Measurements from ENCODE around the gene GAS2L2.

Gene GAS2L2

DNA sequence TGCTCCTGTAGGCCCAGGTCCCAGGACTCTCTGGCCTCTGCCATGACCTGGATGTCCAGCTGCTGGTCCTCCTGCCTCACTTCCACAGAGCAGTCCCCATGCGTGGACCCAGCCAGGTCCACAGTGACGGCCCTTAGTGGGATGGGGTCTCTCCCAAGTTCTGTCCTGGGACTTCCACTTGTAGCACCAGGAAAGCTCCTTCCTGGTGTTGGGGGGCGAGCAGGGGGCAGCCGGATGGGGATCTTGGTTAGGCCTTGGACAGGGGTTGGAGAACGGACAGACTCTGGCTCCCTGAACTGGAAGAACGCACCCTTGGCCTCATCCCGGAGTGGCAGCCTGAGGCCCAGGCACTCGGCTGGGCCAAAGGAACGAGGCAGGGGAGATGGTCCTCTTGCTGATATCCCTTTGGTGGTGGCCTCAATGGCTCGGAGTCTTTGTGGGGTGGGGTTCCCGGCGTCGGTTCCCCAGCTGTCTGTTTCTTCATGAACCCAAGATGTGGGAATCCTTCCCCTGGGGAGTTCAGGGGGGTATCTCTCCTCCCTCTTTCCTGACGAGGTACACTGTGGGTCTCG lies 7.2 kb downstream of the GAS2L2 start:
- no peak for DNase-seq (ENCODE audit: extremely low spot score)
- ChIA-PET CTCF (interaction anchor here (1.2 to 8.1 kb wide), 8 partner anchors 13 to 727 kb away, joined by 3 to 107 read pairs (median 10); partner anchors contain the start of gene C17orf50), POLR2A (interaction anchor here (0.6 kb wide), 1 partner anchor 324 kb away, joined by 5 read pairs; no protein-coding TSS in a partner anchor)
- TF ChIP-seq CTCF (IDR thresholded peaks at IDR 0.05; ENCODE audit: control extremely low read depth, extremely low read depth, low read depth, missing control alignments), result no peak

GRCh38 chr17:35745246-35745645 lies 7.8 kb downstream of the GAS2L2 start:
- TF ChIP-seq CTCF (IDR thresholded peaks at IDR 0.05; ENCODE audit: control extremely low read depth, extremely low read depth, low read depth, missing control alignments), result no peak
- ChIA-PET CTCF (interaction anchor here (1.2 to 8.1 kb wide), 4 partner anchors 12 to 627 kb away, joined by 3 to 107 read pairs (median 5); no protein-coding TSS in a partner anchor), POLR2A (interaction anchor here (0.6 kb wide), 1 partner anchor 324 kb away, joined by 5 read pairs; no protein-coding TSS in a partner anchor)
- no peak for DNase-seq (ENCODE audit: extremely low spot score)

- no peak for DNase-seq (ENCODE audit: extremely low spot score)
- POLR2A ChIA-PET, result no interaction called here
- no peak for TF ChIP-seq CTCF (IDR thresholded peaks at IDR 0.05; ENCODE audit: control extremely low read depth, extremely low read depth, low read depth, missing control alignments)
- CTCF ChIA-PET, result interaction anchor here (1.2 to 8.1 kb wide), 6 partner anchors 12 to 626 kb away, joined by 3 to 107 read pairs (median 5); no protein-coding TSS in a partner anchor
These were observed 8.2 kb downstream of the GAS2L2 start for GRCh38 chr17:35744830-35745229.

DNA sequence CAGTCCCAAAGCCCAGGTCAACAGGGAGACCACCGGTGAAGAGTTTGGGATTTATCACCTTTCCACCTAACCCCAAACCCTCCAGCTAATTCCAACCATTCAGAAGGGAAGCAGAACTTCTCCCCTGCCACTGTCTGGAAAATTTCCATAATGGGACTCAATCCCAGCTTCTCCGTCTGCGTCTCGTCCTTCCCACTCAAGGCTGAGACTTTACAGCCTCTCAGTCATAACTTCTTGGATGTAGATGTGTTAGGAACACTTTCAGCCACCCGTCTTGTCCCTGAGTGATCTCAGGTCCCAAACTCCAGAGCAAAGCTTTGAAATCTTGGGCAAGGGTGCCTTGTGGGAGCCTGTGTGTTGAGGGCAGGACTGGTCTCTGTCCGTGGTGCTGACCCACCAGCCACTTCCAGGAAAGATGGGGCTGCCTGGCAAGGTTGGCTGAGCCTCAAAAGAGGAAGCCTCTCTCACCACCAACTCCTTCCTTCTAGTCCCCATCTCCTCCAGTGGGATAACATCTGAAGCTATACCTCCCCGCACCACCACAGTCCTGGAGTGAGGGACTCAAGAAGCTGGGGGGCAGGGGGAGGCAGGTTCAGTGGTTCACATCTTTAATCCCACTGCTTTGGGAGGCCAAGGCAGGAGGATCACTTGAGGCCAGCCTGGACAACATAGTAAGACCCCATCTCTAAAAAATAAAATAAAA lies 9.3 kb downstream of the GAS2L2 start:
- no peak for TF ChIP-seq CTCF (IDR thresholded peaks at IDR 0.05; ENCODE audit: control extremely low read depth, extremely low read depth, low read depth, missing control alignments)
- POLR2A ChIA-PET, result interaction anchor here (0.8 kb wide), 1 partner anchor 24 kb away, joined by 3 read pairs; no protein-coding TSS in a partner anchor
- CTCF ChIA-PET, result interaction anchor here (1.3 to 8.1 kb wide), 4 partner anchors 20 to 135 kb away, joined by 3 to 107 read pairs (median 6); no protein-coding TSS in a partner anchor
- no peak for DNase-seq (ENCODE audit: extremely low spot score)

- DNase-seq (ENCODE audit: extremely low spot score), result no peak
- ChIA-PET POLR2A (interaction anchor here (0.8 kb wide), 1 partner anchor 23 kb away, joined by 3 read pairs; no protein-coding TSS in a partner anchor), CTCF (interaction anchor here (1.1 to 8.1 kb wide), 6 partner anchors 19 to 134 kb away, joined by 3 to 107 read pairs (median 4); no protein-coding TSS in a partner anchor)
- TF ChIP-seq CTCF (IDR thresholded peaks at IDR 0.05; ENCODE audit: control extremely low read depth, extremely low read depth, low read depth, missing control alignments), result no peak
These were observed 10.1 kb downstream of the GAS2L2 start for GRCh38 chr17:35742896-35743477.

- ChIA-PET CTCF (interaction anchor here (1.1 to 2.3 kb wide), 3 partner anchors 19 to 134 kb away, joined by 3 to 5 read pairs (median 4); no protein-coding TSS in a partner anchor), POLR2A (no interaction called here)
- no peak for DNase-seq (ENCODE audit: extremely low spot score)
- no peak for TF ChIP-seq CTCF (IDR thresholded peaks at IDR 0.05; ENCODE audit: control extremely low read depth, extremely low read depth, low read depth, missing control alignments)
These were observed 10.5 kb downstream of the GAS2L2 start for GRCh38 chr17:35742496-35742895.

Data from GM10248 (cell line).